Motor neuron (in vitro differentiated cells): Measurements from ENCODE around the gene ZFP36L2. TPM values are rescaled to one million over a fixed set of nuclear protein-coding genes. Genes with fewer than 3 reads are reported as not detected.

Source experiments
- ATAC-seq, 8 experiments: fragments of 200-7000 bp; cut with Tn5 transposase; replicated peaks in 6 of 8; 2 replicates each; pipeline ENCODE4 v1.8.0; 2021; ENCODE audit warnings: mild to moderate bottlenecking in 8 of 8, moderate library complexity in 8 of 8
- H3K27ac ChIP-seq, 2 donors: fragments of 250-450 bp; sonication (Bioruptor Pico); 2 replicates each; pipeline ENCODE4 v1.9.0; 2021; ENCODE audit warnings: antibody characterized with exemption in 2 of 2, mild to moderate bottlenecking in 2 of 2, moderate library complexity in 1 of 2
- H3K4me1 ChIP-seq, 2 donors: fragments of 250-450 bp; sonication (Bioruptor Pico); replicated peaks in 1 of 2; 2 replicates each; pipeline ENCODE4 v1.6.1; 2021; ENCODE audit warnings: antibody characterized with exemption in 2 of 2, mild to moderate bottlenecking in 2 of 2, moderate library complexity in 1 of 2
- H3K4me3 ChIP-seq, 5 donors: fragments of 250-450 bp; sonication (Bioruptor Pico); 2 replicates each; pipeline ENCODE4 v1.9.0; 2021; ENCODE audit warnings: antibody characterized with exemption in 5 of 5, mild to moderate bottlenecking in 5 of 5, moderate library complexity in 4 of 5
- WGBS, 10 experiments: fragments of 450-650 bp; shearing (Covaris generic); methylation state at CpG; one replicate each; pipeline ENCODE4 v1.0.0; 2022; 5-methylcytosine and 5-hydroxymethylcytosine counted together
- in situ Hi-C, 9 experiments: fragments of 400-800 bp; cut with MboI; loops; one replicate each; pipeline ENCODE4 v1.15.0; 2021; ENCODE audit warnings: low sequenced_read_pairs in 9 of 9, low pct_unique_long_range_greater_than_20kb in 2 of 9; ENCODE audit not compliant: unreplicated experiment in 9 of 9
- total RNA-seq, 8 experiments: library from RNA; unstranded; fragments of 300-600 nt; gene quantifications; 2 replicates each; pipeline versions ENCODE4 v1.2.3 to v1.2.4, GENCODE V29; 2022

Gene ZFP36L2, protein sequence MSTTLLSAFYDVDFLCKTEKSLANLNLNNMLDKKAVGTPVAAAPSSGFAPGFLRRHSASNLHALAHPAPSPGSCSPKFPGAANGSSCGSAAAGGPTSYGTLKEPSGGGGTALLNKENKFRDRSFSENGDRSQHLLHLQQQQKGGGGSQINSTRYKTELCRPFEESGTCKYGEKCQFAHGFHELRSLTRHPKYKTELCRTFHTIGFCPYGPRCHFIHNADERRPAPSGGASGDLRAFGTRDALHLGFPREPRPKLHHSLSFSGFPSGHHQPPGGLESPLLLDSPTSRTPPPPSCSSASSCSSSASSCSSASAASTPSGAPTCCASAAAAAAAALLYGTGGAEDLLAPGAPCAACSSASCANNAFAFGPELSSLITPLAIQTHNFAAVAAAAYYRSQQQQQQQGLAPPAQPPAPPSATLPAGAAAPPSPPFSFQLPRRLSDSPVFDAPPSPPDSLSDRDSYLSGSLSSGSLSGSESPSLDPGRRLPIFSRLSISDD
- total RNA-seq, result 10 to 100 TPM in 4 of 8 experiments, 1 to 10 TPM in 4; 2.9 to 27.3 (median 8.6) TPM

DNA sequence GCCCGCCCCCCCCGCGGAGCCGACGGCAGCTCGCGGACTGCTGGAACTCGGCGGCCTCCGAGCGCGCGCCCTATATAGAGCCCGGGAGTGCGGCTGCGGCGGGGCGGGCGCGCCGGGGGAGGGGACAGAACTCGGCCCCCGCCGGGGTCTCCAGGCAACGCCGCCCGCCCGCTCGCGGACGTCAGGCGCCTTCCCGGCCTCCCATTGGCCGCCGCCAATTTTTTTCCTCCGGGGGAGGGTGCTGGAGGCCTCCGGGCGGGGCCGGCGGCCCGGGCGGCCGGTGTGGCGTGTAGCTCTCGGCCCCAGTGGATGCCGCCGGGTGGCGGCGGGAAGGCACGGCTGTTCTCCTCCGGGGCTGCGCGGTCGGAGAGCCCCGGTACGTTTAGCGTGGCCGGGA lies at the start of gene ZFP36L2:
ZFP36L2 (minus strand) TSS at position 49 of the 397 bp plus-strand sequence. CDS start 291 bp downstream, outside the sequence.
- 0% methylated on average over 4 of the region's 58 CpGs; no CpG with 5 or more reads in 9 of the 10 experiments for WGBS, 10 experiments
- in situ Hi-C loops, result loop anchor here (10.0 to 25.0 kb wide), 7 partner anchors 252 to 389 kb away; no protein-coding TSS in a partner anchor
- peak; percentile 42 to 71 (median 62) for ATAC-seq
- Histone ChIP-seq H3K4me3 (peak within 1 kb of the TSS; percentile 48 to 77 (median 60)), H3K27ac (peak within 1 kb of the TSS; percentile 76 to 94), H3K4me1 (peaks cover 7% of the 10 kb centered on the region in 2 donors)

DNA sequence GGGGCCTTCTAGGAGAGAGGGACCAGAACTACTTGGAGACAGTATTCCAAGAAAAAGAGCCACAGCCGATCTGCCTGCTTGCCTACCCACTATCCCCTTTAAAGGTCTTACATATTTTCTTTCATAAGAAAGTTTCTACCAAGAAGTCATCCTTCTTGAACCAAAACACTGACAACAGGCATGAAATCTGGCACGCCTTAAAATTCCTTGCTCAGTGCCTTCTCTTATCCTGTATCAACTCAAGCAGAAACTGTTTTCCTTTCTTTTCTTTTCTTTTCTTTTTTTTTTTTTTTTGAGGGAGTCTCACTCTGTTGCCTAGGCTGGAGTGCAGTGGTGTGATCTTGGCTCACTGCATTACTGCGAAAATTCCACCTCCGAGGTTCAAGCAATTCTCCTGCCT lies 48.3 kb upstream of the ZFP36L2 start:
- no peak for ATAC-seq
- WGBS, 10 experiments, result 71 to 100% (median 92%) methylated on average over 1 to 4 of the region's 4 CpGs; no CpG with 5 or more reads in 2 of the 10 experiments
- H3K4me3 ChIP-seq, result no peak overlapping the region
- H3K27ac ChIP-seq, result no peak overlapping the region
- in situ Hi-C loops, result no loop called here
- H3K4me1 ChIP-seq, result no peaks in the 10 kb centered on the region

DNA sequence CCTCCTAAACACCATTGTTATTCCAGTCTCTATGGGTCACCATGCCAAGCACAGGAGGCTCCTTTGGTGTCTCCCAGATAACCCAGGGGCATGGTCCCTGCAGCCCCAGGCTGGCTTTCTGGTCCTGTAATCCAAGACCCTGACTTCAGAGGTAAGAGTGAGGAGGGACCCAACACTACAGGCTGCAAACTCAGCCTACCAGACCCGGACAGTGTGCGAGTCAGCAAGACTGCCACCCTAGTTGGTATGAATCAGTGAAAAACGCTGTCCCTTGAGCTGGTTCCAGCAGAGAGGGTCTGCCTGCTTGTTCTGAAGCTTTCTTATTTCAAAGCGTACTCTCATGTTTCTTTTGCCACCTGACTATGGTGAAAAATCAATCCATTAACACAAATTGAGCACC lies 47.6 kb upstream of the ZFP36L2 start:
- Histone ChIP-seq H3K4me3 (no peak overlapping the region), H3K4me1 (peaks cover 0 to 6% of the 10 kb centered on the region in 2 donors), H3K27ac (no peak overlapping the region)
- WGBS, 10 experiments, result 64 to 100% (median 87%) methylated on average over 1 to 4 of the region's 4 CpGs; no CpG with 5 or more reads in 2 of the 10 experiments
- peak in 1 of 8 experiments; percentile 35 for ATAC-seq
- in situ Hi-C loops, result no loop called here

DNA sequence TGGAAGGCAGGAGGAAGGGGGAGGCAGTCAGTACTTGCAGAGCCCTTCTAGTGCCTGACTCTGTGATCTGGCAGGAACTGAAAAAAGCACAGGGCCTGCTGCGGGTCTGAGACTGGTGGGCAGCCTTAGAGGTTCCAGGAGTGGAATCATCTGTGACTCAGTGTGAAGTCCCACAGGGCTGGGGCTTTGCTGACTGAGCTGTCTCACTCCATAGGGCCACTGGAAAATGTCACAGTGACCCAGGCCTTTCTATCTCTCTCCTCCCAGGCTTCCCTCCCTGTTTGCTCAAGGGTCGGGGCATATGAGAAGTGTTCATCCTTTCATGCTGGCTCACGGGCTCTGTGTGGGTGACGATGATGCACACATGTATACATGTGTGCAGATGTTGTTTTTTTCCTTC lies 47.1 kb upstream of the ZFP36L2 start:
- Histone ChIP-seq H3K27ac (no peak overlapping the region), H3K4me3 (no peak overlapping the region), H3K4me1 (peaks cover 3 to 11% of the 10 kb centered on the region in 2 donors)
- peak in 2 of 8 experiments; percentile 33 to 37 for ATAC-seq
- in situ Hi-C loops, result no loop called here
- WGBS, 10 experiments, result 80 to 90% (median 80%) methylated on average over 1 to 4 of the region's 4 CpGs; no CpG with 5 or more reads in 7 of the 10 experiments

DNA sequence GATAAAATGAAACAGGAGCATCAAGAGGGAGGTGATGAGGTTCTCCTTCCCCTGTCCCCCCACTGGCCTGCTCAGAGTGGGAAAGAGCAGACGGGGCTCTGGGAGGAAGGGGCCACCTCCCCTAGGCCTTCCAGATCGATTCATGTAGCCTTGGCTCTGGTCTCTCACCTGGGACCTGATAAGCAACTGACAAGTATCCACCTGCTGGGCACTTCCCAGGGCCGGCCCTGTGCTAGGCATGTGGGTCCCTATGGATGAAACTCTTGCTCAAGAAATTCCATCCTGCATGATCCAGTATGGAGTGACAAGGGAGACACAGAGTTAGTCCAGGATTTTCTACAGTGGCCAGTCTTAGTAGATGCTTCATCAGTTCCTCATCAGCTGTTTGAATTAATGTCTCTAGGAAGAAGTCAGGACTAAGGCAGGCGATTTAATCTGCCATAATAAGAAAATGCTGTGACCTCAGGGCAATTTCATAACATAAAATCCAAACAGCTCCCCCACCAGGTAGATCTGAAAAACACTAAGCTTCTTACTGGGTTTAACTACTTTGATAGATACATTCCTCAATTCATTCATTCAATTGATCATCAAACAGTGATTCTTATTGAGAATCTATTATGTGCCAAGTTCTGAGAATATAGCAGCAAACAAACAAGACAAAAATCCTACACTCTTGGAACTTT lies 44.7 kb upstream of the ZFP36L2 start:
- peaks cover 3 to 15% of the 10 kb centered on the region in 2 donors for H3K4me1 ChIP-seq
- 0 to 100% (median 95%) methylated on average over 1 to 3 of the region's 4 CpGs; no CpG with 5 or more reads in 3 of the 10 experiments for WGBS, 10 experiments
- in situ Hi-C loops, result no loop called here

DNA sequence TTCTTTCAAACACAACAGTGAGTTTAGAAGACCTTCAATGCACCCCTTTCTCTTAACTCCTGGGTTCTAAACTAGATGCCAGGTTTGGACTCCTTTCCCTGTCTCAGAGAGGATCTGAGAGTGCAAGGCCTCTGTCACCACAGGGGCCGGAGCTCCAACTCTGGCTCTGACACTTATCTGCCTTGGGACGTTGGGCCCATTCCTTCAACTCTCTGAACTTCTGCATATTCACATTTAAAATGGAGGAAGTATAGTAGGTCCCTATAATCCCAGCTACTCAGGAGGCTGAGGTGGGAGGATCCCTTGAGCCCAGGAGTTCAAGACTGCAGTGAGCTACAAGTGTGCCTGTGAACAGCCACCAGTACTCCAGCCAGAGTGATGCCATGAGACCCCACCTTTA lies 44.1 kb upstream of the ZFP36L2 start:
- Histone ChIP-seq H3K4me3 (no peak overlapping the region), H3K4me1 (peaks cover 3 to 15% of the 10 kb centered on the region in 2 donors), H3K27ac (no peak overlapping the region)
- WGBS, 10 experiments, result 67 to 100% (median 100%) methylated on average over 1 to 2 of the region's 2 CpGs; no CpG with 5 or more reads in 5 of the 10 experiments
- ATAC-seq, result no peak
- in situ Hi-C loops, result no loop called here

More for the DNA sequence above, 44.7 kb upstream of the ZFP36L2 start:
- Histone ChIP-seq H3K4me3 (no peak overlapping the region), H3K27ac (no peak overlapping the region)
- ATAC-seq, result no peak

DNA sequence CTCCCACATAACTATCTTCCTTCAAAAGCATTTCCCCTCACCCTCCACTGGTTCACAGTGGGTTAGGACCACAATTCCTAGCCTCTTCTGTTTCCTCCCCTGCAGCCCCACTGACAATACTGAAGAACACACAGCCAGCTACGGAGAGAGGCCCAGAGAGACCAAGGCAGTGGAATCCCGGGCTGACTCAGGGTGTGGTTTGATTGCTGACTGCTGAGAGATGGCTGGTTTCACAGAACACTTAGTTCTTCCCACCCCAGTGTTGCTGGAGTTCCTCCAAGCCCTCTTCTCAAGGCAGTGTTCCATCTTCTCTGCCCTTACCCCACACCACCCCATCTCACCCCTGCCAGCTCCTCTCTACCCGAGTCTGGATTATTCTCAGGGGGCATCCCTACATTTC lies 43.3 kb upstream of the ZFP36L2 start:
- H3K27ac ChIP-seq, result no peak overlapping the region
- H3K4me3 ChIP-seq, result no peak overlapping the region
- peak in 6 of 8 experiments; percentile 27 to 67 (median 40) for ATAC-seq
- 0 to 86% (median 70%) methylated on average over 1 to 2 of the region's 3 CpGs; no CpG with 5 or more reads in 6 of the 10 experiments for WGBS, 10 experiments
- in situ Hi-C loops, result no loop called here
- H3K4me1 ChIP-seq, result peaks cover 3 to 15% of the 10 kb centered on the region in 2 donors

DNA sequence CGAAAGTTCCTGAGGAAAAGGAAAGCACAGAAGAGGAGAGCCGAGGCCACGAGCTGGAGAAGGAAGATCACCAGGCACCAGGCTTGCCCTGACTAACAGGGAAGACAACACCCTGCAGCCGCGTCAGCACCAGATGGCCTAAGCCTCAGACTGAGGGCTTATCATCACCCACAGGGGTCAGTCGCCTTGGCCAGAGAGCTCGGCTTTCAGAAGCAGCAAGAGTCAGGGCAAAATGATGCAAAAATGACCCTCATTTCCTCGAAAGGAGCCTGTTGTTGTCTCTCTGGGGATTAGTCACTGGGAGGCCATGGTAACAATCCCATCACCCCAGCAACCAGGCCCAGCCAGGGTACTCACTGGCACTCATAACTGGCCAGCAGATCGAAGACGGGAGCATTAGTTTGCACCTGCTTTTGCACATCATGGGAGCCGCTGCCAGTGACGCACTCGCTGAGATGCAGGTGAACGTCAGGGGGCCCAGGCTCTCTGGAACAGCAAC lies 42.7 kb upstream of the ZFP36L2 start:
- peaks cover 3 to 15% of the 10 kb centered on the region in 2 donors for H3K4me1 ChIP-seq
- in situ Hi-C loops, result no loop called here
- 7 to 96% (median 73%) methylated on average over 2 to 9 of the region's 14 CpGs; no CpG with 5 or more reads in 2 of the 10 experiments for WGBS, 10 experiments
- peak overlapping the region in 1 of 2 donors; percentile 16 for H3K27ac ChIP-seq
- peak; percentile 36 to 93 (median 84) for ATAC-seq
- no peak overlapping the region for H3K4me3 ChIP-seq

DNA sequence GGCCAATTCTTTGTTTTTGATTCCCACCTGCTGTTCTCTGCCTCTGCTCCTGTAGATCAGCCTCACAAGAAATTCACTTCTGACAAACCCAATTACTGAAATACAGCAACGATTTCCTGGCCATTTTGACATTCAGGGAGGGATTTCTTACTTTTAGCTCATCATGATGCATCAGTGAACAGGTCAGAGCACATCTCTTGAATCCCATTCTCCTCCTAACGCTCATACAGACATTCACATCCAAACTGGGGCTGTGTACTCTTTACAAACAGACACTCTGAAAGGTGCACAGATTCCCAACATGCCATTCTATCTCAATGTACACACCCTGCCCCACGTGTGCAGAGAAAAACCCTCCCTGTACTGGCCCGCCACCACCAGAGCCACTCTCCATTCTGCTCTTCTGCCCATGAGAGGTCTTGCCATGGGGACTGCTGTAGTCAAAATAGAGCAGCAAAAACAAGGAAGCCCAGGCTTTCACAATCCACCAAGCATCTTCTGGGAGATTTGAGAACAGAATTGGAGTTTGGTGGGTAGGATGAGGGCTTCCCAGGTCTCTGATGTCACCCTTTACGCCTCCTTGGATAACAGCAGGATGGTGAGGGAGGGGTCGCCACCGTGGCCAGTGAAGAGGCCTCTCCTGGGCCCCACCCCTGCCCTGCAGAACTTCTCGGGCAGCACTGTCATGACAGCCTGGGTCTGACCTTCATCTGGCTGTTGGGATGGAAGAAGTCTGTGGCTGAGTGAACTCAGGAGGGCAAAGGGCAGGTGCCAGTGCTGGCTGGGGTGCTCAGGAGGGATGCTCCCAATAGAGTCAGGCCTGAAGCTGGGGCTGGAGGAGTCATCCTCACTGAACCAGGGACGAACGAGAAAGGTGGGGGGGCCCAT lies 41.9 kb upstream of the ZFP36L2 start:
- Histone ChIP-seq H3K4me3 (no peak overlapping the region), H3K4me1 (peaks cover 3 to 15% of the 10 kb centered on the region in 2 donors), H3K27ac (peak overlapping the region in 1 of 2 donors; percentile 16)
- ATAC-seq, result peak in 2 of 8 experiments; percentile 6 to 11
- 56 to 90% (median 65%) methylated on average over 2 to 9 of the region's 10 CpGs; no CpG with 5 or more reads in 5 of the 10 experiments for WGBS, 10 experiments
- in situ Hi-C loops, result no loop called here

DNA sequence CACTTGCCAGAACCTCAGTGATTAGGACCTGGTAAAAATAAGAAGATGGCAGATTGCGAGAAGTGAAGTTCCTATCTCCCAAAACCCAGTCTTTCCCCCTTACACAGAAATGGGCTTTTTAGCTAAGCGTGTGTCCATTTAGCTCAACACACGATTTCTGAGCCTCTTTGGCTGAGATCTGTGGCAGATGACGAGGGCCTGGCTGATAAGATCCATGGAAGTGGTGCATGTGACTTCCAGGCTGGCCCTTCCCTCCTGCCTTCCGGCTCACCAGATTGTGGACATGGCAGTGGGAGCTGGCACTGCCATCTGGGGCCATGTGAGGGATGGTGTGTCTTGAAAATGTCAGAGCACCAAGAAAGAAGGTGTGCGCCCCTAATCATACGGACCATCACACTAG lies 41.0 kb upstream of the ZFP36L2 start:
- Histone ChIP-seq H3K27ac (no peak overlapping the region), H3K4me3 (no peak overlapping the region), H3K4me1 (peaks cover 3 to 15% of the 10 kb centered on the region in 2 donors)
- WGBS, 10 experiments, result 85 to 100% (median 92%) methylated on average over 1 to 4 of the region's 7 CpGs; no CpG with 5 or more reads in 3 of the 10 experiments
- ATAC-seq, result no peak
- in situ Hi-C loops, result no loop called here

DNA sequence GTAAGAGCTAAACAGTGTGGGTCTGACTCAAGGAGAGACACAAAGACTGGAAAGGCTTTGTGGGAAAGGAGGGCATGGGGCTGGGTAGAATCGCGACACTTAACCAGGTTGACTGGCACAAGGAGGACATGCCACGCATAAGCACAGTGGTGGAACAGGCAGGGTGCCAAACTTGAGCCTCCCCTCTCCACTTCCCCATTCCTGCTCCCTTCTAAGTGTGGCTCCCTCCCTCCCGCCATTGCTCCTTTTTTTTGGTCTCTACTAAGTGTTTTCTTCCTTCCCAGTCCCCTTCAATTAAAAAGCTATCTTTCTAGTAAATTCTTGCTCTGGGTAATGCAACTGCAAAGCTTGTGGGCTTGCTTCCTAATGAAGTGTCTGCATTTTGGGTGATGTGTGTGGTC lies 40.3 kb upstream of the ZFP36L2 start:
- H3K4me1 ChIP-seq, result peaks cover 3 to 15% of the 10 kb centered on the region in 2 donors
- WGBS, 10 experiments, result 84 to 100% (median 100%) methylated on average over 1 to 3 of the region's 4 CpGs; no CpG with 5 or more reads in 3 of the 10 experiments
- in situ Hi-C loops, result no loop called here
- no peak for ATAC-seq
- no peak overlapping the region for H3K4me3 ChIP-seq
- H3K27ac ChIP-seq, result no peak overlapping the region

DNA sequence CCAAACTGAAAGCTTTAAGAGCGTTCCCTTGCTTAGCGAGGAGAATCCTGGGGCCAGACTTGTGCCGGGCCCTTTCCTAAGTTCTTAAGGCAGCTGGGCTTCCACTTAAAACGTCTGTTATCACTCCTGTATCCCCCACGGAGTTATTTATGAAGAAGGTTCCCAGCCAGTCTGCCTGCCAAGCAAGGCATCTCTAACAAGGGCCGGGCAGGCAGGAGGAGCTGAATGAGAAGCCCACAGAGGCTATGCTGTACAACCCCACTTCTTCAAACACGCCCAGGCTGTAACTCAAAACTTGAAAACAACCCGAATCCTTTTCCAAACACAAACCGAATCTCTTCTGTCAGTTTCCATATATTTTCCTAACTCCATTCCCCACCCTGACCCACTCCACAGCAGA lies 39.0 kb upstream of the ZFP36L2 start:
- Histone ChIP-seq H3K27ac (no peak overlapping the region), H3K4me1 (peaks cover 3 to 15% of the 10 kb centered on the region in 2 donors), H3K4me3 (no peak overlapping the region)
- no peak for ATAC-seq
- in situ Hi-C loops, result no loop called here
- WGBS, 10 experiments, result 20 to 100% (median 72%) methylated on average over 2 to 8 of the region's 9 CpGs; no CpG with 5 or more reads in 1 of the 10 experiments
